ENCODE data around the gene PDE1C.

GRCh38 chr7:32070406-32071360 lies at the start of gene PDE1C:
- TF ChIP-seq EZH2phosphoT487 (IDR thresholded peaks at IDR 0.05; ENCODE audit: insufficient read depth, low read depth) (no peak), EZH2 (IDR thresholded peaks at IDR 0.05; ENCODE audit: insufficient read depth, poor library complexity, severe bottlenecking) (peak; percentile 53)

Measured in GM23248 (cell line).